ENCODE measurements around the gene GART. TPM values are rescaled to one million over a fixed set of nuclear protein-coding genes. Genes with fewer than 3 reads are reported as not detected.

The GART gene
- total and polyA plus RNA-seq, 3 experiments from 2014 or later, result 50.9 to 196 (median 194) TPM

DNA sequence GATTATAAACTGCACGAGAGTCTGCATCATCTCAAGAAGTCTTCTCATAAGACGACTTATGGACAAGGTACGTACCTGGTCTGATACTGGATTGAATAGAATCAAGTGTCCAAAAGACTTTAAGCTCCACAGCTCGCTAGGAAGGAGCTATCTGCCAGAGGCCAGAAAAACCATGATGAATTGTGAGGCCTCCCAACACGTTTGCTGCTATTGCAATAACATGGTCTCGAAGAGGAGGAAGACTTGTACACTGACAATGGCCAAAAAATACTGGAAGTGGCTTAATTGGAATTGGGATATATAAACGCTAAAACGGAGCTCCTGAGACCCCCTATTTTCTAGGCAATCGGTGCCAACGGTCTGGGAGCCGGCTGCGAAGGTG is 50.9 kb downstream of the GART start:
- Mint-ChIP-seq H3K27me3 (no peaks in the 10 kb centered on the region), H3K4me1 (peaks cover 9 to 14% (median 12%) of the 10 kb centered on the region in 3 donors), H3K4me3 (peak overlapping the region; percentile 81 to 99 (median 91)), H3K36me3 (peaks cover 0 to 4% (median 0%) of the 10 kb centered on the region in 3 donors), H3K9me3 (no peaks in the 10 kb centered on the region), H3K27ac (peak overlapping the region in 7 of 8 donors; percentile 40 to 94 (median 86))
- Histone ChIP-seq H3K9me3 (ENCODE audit: low read length) (no peaks in the 10 kb centered on the region), H3K27ac (ENCODE audit: low read depth, low read length) (peak overlapping the region; percentile 68), H3K4me3 (ENCODE audit: low read length) (peak overlapping the region; percentile 94), H3K36me3 (ENCODE audit: insufficient read depth, low read length) (no peaks in the 10 kb centered on the region), H3K27me3 (ENCODE audit: insufficient read depth, low read length, poor library complexity, severe bottlenecking) (no peaks in the 10 kb centered on the region), H3K4me1 (ENCODE audit: insufficient read depth, low read length) (peaks cover 9% of the 10 kb centered on the region)
- ChIA-PET CTCF (interaction anchor here (0.6 to 3.4 kb wide), 6 partner anchors 10 to 130 kb away, joined by 3 to 22 read pairs (median 4); partner anchors contain the start of genes SON and TMEM50B), POLR2A (interaction anchor here (0.6 to 4.0 kb wide), 6 partner anchors 11 to 166 kb away, joined by 3 to 77 read pairs (median 5); partner anchors contain the start of genes GART, IFNAR1 and TMEM50B)
- no peak for DNase-seq

DNA sequence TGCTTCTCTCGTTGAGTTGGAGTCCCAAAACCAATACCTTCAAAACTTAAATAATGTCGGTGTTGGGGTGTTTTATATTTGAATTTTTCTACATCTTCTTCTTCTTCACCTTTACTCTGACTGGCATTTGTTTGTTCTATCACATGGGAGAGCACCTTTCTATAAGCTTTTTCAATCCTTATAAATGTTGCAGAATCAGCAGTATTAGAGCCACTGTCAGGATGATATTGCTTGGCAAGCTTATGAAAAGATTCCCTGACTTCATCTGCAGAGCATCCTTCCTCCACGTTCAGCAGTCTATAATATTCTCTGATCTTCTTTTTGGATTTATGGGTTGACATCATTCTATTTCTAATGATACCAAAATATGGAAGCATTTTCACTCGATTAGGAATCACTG is 53.0 kb downstream of the GART start:
- CTCF ChIA-PET, result interaction anchor here (3.4 kb wide), 1 partner anchor 8 kb away, joined by 22 read pairs; the partner anchor contains the start of gene TMEM50B
- POLR2A ChIA-PET, result interaction anchor here (4.0 kb wide), 1 partner anchor 9 kb away, joined by 77 read pairs; the partner anchor contains the start of gene TMEM50B
- peaks cover 0 to 4% (median 0%) of the 10 kb centered on the region in 3 donors for H3K36me3 Mint-ChIP-seq

DNA sequence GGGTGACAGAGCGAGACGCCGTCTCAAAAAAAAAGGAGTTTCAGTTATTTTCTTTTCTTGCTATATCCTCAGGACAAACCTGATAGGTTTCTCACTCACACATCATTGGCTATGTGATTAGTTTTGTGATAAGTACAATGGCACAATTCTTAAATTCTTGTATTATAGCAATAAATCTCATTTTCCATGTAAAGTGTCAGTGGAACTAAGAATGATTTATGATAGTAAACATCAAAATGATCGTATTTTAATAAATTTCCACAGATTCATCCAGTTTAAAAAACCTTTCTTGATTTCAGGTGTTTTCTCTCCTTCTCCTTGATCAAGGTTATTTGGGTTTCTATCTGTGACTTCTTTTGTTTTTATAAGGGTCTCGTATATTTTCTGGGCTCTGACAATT is 53.9 kb downstream of the GART start:
- ChIA-PET CTCF (no interaction called here), POLR2A (no interaction called here)
- H3K36me3 Mint-ChIP-seq, result peaks cover 0 to 4% (median 0%) of the 10 kb centered on the region in 3 donors

More for the DNA sequence above, 53.0 kb downstream of the GART start:
- no peaks in the 10 kb centered on the region for H3K9me3 ChIP-seq (ENCODE audit: low read length)
- Mint-ChIP-seq H3K9me3 (no peaks in the 10 kb centered on the region), H3K27ac (peak overlapping the region in 1 of 8 donors; percentile 5), H3K27me3 (no peaks in the 10 kb centered on the region), H3K4me3 (peak overlapping the region in 1 of 7 donors; percentile 61), H3K4me1 (peaks cover 9 to 14% (median 12%) of the 10 kb centered on the region in 3 donors)
- peaks cover 9% of the 10 kb centered on the region for H3K4me1 ChIP-seq (ENCODE audit: insufficient read depth, low read length)
- H3K36me3 ChIP-seq (ENCODE audit: insufficient read depth, low read length), result no peaks in the 10 kb centered on the region
- H3K4me3 ChIP-seq (ENCODE audit: low read length), result no peak overlapping the region
- DNase-seq, result no peak
- H3K27ac ChIP-seq (ENCODE audit: low read depth, low read length), result no peak overlapping the region
- no peaks in the 10 kb centered on the region for H3K27me3 ChIP-seq (ENCODE audit: insufficient read depth, low read length, poor library complexity, severe bottlenecking)

DNA sequence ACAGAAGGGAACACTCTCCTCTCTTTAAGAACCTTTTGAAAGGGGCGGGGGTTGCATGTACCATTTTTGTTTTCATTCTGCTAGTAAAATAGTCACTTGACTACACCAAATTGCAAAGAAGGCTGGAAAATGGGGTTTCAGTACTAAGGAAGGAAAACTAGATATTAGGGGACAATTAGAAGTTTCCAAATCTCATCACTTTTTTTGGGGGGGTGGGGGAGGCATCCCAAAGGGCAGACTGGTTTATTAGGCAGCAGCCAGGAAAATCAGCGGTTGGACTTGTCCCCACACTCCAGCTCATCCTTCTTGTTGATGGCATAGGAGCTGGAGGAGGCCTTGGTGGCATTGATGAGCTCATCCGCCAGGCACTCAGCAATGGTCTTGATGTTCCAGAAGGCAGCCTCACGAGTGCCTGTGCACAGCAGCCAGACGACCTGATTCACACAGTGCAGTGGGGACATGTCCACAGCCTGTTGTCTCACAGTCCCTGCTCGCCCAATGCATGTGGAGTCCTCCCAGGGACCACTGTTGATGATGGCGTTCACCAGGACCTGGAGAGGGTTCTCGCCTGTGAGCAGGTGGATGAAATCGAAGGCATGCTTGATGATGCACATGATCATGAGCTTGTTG is 60.5 kb downstream of the GART start:
- Histone ChIP-seq H3K36me3 (ENCODE audit: insufficient read depth, low read length) (no peaks in the 10 kb centered on the region), H3K27ac (ENCODE audit: low read depth, low read length) (no peak overlapping the region), H3K9me3 (ENCODE audit: low read length) (no peaks in the 10 kb centered on the region), H3K4me3 (ENCODE audit: low read length) (no peak overlapping the region), H3K27me3 (ENCODE audit: insufficient read depth, low read length, poor library complexity, severe bottlenecking) (no peaks in the 10 kb centered on the region), H3K4me1 (ENCODE audit: insufficient read depth, low read length) (peaks cover 11% of the 10 kb centered on the region)
- CTCF ChIA-PET, result interaction anchor here (0.8 to 2.4 kb wide), 4 partner anchors 9 to 710 kb away, joined by 3 to 22 read pairs (median 5); partner anchors contain the start of genes DNAJC28 and PAXBP1
- H3K27ac Mint-ChIP-seq, result peak overlapping the region in 5 of 8 donors; percentile 12 to 96 (median 43)
- H3K9me3 Mint-ChIP-seq, result no peaks in the 10 kb centered on the region
- DNase-seq, result no peak
- POLR2A ChIA-PET, result interaction anchor here (0.9 to 2.7 kb wide), 2 partner anchors 48 to 61 kb away, joined by 5 to 56 read pairs; partner anchors contain the start of genes GART and SON
- H3K27me3 Mint-ChIP-seq, result no peaks in the 10 kb centered on the region
- peak overlapping the region; percentile 24 to 95 (median 93) for H3K4me3 Mint-ChIP-seq
- H3K4me1 Mint-ChIP-seq, result peaks cover 24 to 29% (median 27%) of the 10 kb centered on the region in 3 donors
- peaks cover 0 to 11% (median 0%) of the 10 kb centered on the region in 3 donors for H3K36me3 Mint-ChIP-seq

More for the DNA sequence above, 53.9 kb downstream of the GART start:
- H3K4me3 Mint-ChIP-seq, result no peak overlapping the region
- no peaks in the 10 kb centered on the region for H3K27me3 Mint-ChIP-seq
- peaks cover 9 to 14% (median 12%) of the 10 kb centered on the region in 3 donors for H3K4me1 Mint-ChIP-seq
- H3K27me3 ChIP-seq (ENCODE audit: insufficient read depth, low read length, poor library complexity, severe bottlenecking), result no peaks in the 10 kb centered on the region
- peaks cover 9% of the 10 kb centered on the region for H3K4me1 ChIP-seq (ENCODE audit: insufficient read depth, low read length)
- H3K4me3 ChIP-seq (ENCODE audit: low read length), result no peak overlapping the region
- H3K36me3 ChIP-seq (ENCODE audit: insufficient read depth, low read length), result no peaks in the 10 kb centered on the region
- H3K9me3 Mint-ChIP-seq, result no peaks in the 10 kb centered on the region
- no peaks in the 10 kb centered on the region for H3K9me3 ChIP-seq (ENCODE audit: low read length)
- DNase-seq, result no peak
- H3K27ac ChIP-seq (ENCODE audit: low read depth, low read length), result no peak overlapping the region
- no peak overlapping the region for H3K27ac Mint-ChIP-seq

DNA sequence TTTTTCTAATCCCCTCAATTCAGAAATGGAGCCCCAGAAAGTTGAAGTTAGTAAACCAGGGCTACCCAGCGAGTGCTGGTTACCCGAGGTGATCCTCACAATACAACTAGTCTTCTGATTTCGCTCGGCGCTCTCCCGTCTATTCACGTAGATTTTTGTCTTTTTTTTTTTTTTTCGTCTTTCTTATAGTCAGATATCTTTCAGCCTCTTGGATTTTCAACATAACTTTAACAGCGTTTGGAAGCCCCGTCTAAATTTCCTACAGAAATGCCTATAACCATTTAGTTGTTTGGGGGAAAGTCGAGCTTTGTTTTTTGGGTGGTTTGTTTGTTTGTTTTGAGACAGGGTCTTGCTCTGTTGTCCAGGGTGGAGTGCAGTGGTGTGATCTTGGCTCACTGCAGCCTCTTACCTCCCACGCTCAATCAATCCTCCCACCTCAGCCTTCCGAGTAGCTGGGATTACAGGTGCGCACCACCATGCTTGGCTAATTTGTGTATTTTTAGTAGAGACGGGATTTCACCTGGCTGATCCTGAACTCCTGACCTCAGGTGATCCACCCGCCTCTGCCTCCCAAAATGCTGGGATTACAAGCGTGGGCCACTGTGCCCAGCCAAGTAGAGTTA is 61.3 kb downstream of the GART start:
- Histone ChIP-seq H3K4me3 (ENCODE audit: low read length) (peak overlapping the region; percentile 76), H3K36me3 (ENCODE audit: insufficient read depth, low read length) (no peaks in the 10 kb centered on the region), H3K4me1 (ENCODE audit: insufficient read depth, low read length) (peaks cover 11% of the 10 kb centered on the region), H3K9me3 (ENCODE audit: low read length) (no peaks in the 10 kb centered on the region), H3K27ac (ENCODE audit: low read depth, low read length) (peak overlapping the region; percentile 79), H3K27me3 (ENCODE audit: insufficient read depth, low read length, poor library complexity, severe bottlenecking) (no peaks in the 10 kb centered on the region)
- H3K36me3 Mint-ChIP-seq, result peaks cover 0 to 11% (median 0%) of the 10 kb centered on the region in 3 donors
- no peaks in the 10 kb centered on the region for H3K9me3 Mint-ChIP-seq
- H3K4me1 Mint-ChIP-seq, result peaks cover 24 to 29% (median 27%) of the 10 kb centered on the region in 3 donors
- peak overlapping the region; percentile 90 to 95 (median 94) for H3K4me3 Mint-ChIP-seq
- ChIA-PET POLR2A (interaction anchor here (0.7 to 2.7 kb wide), 10 partner anchors 10 to 214 kb away, joined by 3 to 77 read pairs (median 8); partner anchors contain the start of genes DNAJC28, DONSON, GART and IFNAR1), CTCF (interaction anchor here (0.9 to 2.4 kb wide), 11 partner anchors 10 to 709 kb away, joined by 3 to 22 read pairs (median 4); partner anchors contain the start of genes DNAJC28, DONSON, GART and PAXBP1)
- DNase-seq, result no peak
- no peaks in the 10 kb centered on the region for H3K27me3 Mint-ChIP-seq
- H3K27ac Mint-ChIP-seq, result peak overlapping the region; percentile 89 to 97 (median 93)

DNA sequence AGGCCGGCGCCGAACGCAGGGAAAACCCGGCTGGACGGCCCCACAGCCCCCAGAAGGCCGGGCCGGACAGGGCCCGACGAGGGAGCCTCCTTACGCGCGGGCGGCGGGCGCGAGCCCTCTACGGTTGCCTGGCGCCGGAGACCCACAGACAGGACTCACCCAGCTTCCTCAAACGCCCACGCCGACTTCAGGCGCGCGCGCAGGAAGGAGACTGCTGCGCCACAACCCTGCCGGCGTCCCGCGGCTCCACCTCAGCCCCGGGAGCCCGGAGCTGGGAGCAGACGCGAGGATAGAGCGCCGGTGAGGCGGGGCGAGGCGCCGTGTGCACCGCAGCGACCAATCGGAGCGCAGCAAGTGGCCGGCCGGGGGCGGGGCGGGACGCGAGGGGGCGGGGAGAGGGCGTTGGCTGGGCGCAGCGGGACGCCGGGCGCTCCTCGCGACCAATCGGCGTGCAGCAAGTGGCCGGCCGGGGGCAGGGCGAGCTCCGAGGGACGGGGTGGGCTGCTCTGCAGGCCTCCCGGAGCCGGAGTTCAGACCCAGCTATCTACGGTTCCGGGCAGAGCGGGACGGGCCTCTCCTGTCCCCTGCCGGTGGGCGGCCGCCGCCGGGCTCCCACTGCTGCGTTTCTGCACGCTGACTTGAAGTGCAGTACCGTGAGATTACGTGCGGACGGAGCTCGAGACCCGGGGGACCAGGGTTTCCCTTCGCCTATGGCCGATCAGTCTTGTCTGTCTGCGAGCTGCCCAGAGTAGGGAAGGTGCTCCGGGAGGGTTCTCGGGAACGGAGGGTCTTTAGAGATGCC is 62.0 kb downstream of the GART start, which contains the start of gene TMEM50B:
TSS of gene TMEM50B (minus strand) at position 296 of the 802 bp plus-strand sequence. CDS start 11,089 bp downstream, outside the sequence.
- H3K36me3 Mint-ChIP-seq, result peaks cover 0 to 11% (median 0%) of the 10 kb centered on the region in 3 donors
- H3K4me1 Mint-ChIP-seq, result peaks cover 24 to 29% (median 27%) of the 10 kb centered on the region in 3 donors
- peak within 1 kb of the TSS; percentile 90 to 95 (median 94) for H3K4me3 Mint-ChIP-seq
- CTCF ChIA-PET, result interaction anchor here (0.8 to 2.4 kb wide), 13 partner anchors 10 to 709 kb away, joined by 3 to 22 read pairs (median 3); partner anchors contain the start of genes DNAJC28, DONSON, GART and PAXBP1
- Histone ChIP-seq H3K27ac (ENCODE audit: low read depth, low read length) (peak within 1 kb of the TSS; percentile 89), H3K4me1 (ENCODE audit: insufficient read depth, low read length) (peaks cover 11% of the 10 kb centered on the region), H3K9me3 (ENCODE audit: low read length) (no peaks in the 10 kb centered on the region), H3K27me3 (ENCODE audit: insufficient read depth, low read length, poor library complexity, severe bottlenecking) (no peaks in the 10 kb centered on the region), H3K36me3 (ENCODE audit: insufficient read depth, low read length) (no peaks in the 10 kb centered on the region), H3K4me3 (ENCODE audit: low read length) (peak within 1 kb of the TSS; percentile 94)
- H3K9me3 Mint-ChIP-seq, result no peaks in the 10 kb centered on the region
- DNase-seq, result peak; percentile 94 to 97 (median 95)
- POLR2A ChIA-PET, result interaction anchor here (0.5 to 2.7 kb wide), 15 partner anchors 11 to 709 kb away, joined by 3 to 77 read pairs (median 4); partner anchors contain the start of genes DNAJC28, DONSON, GART and IFNAR1
- H3K27me3 Mint-ChIP-seq, result no peaks in the 10 kb centered on the region
- peak within 1 kb of the TSS; percentile 89 to 97 (median 93) for H3K27ac Mint-ChIP-seq

Measured in CD8-positive, alpha-beta memory T cell (primary cell).